ENCODE data around the gene CEP120.
"Not testable (repeated sequence)": the region's sequence is repeated elsewhere in the genome, so short reads cannot be mapped to it uniquely, and the experiment has no call there.

The CEP120 gene

GRCh38 chr5:123440456-123441181 lies 17.4 kb upstream of the CEP120 start:
- Histone ChIP-seq H3K27me3 (replicated peaks; ENCODE audit: control insufficient read depth, insufficient read depth, low read length, poor library complexity, severe bottlenecking) (no peaks in the 10 kb centered on the region), H3K4me1 (ENCODE audit: control insufficient read depth, insufficient read depth, low read length, poor library complexity, severe bottlenecking) (no peaks in the 10 kb centered on the region), H3K36me3 (ENCODE audit: control insufficient read depth, insufficient read depth, low read length) (no peaks in the 10 kb centered on the region), H3K27ac (ENCODE audit: insufficient read depth, low read length, poor library complexity, severe bottlenecking) (no peak overlapping the region), H3K9me3 (ENCODE audit: control insufficient read depth, low read length) (no peaks in the 10 kb centered on the region), H3K4me3 (ENCODE audit: insufficient read depth, low read depth, low read length, poor library complexity, severe bottlenecking) (no peak overlapping the region)
- DNase-seq = no peak

- no peaks in the 10 kb centered on the region for H3K36me3 ChIP-seq (ENCODE audit: control insufficient read depth, insufficient read depth, low read length)
- no peaks in the 10 kb centered on the region for H3K4me1 ChIP-seq (ENCODE audit: control insufficient read depth, insufficient read depth, low read length, poor library complexity, severe bottlenecking)
- no peak overlapping the region for H3K27ac ChIP-seq (ENCODE audit: insufficient read depth, low read length, poor library complexity, severe bottlenecking)
- H3K9me3 ChIP-seq (ENCODE audit: control insufficient read depth, low read length) = no peaks in the 10 kb centered on the region
- no peak overlapping the region for H3K4me3 ChIP-seq (ENCODE audit: insufficient read depth, low read depth, low read length, poor library complexity, severe bottlenecking)
- H3K27me3 ChIP-seq (replicated peaks; ENCODE audit: control insufficient read depth, insufficient read depth, low read length, poor library complexity, severe bottlenecking) = no peaks in the 10 kb centered on the region
- DNase-seq = no peak
Observed at GRCh38 chr5:123439709-123440108, 16.5 kb upstream of the CEP120 start.

- H3K27ac ChIP-seq (ENCODE audit: insufficient read depth, low read length, poor library complexity, severe bottlenecking) = no peak overlapping the region
- H3K4me3 ChIP-seq (ENCODE audit: insufficient read depth, low read depth, low read length, poor library complexity, severe bottlenecking) = no peak overlapping the region
- H3K9me3 ChIP-seq (ENCODE audit: control insufficient read depth, low read length) = no peaks in the 10 kb centered on the region
- no peak for DNase-seq
- no peaks in the 10 kb centered on the region for H3K27me3 ChIP-seq (replicated peaks; ENCODE audit: control insufficient read depth, insufficient read depth, low read length, poor library complexity, severe bottlenecking)
- H3K4me1 ChIP-seq (ENCODE audit: control insufficient read depth, insufficient read depth, low read length, poor library complexity, severe bottlenecking) = no peaks in the 10 kb centered on the region
- no peaks in the 10 kb centered on the region for H3K36me3 ChIP-seq (ENCODE audit: control insufficient read depth, insufficient read depth, low read length)
Observed at GRCh38 chr5:123438902-123439301, 15.7 kb upstream of the CEP120 start.

DNA sequence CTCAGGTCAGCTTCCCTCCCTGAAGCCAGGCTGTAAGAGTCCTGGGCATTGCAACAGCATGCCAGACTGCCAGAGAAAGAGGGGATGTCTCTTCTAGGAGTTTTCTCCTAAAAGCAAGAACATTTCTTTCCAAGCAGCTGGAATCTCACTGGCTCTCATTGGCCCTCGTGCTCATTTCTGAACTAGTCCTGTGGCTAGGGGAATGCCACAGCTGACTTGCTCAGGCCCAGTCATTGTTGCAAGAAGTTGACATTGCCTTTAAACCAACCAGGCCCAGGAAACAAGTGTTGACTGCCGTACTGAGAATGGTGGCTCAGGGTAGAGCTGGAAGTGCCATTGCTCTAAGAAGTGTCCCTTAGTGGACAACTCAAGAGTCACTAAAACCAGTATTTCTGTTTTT lies 15.0 kb upstream of the CEP120 start:
- no peak for DNase-seq
- Histone ChIP-seq H3K27ac (ENCODE audit: insufficient read depth, low read length, poor library complexity, severe bottlenecking) (no peak overlapping the region), H3K9me3 (ENCODE audit: control insufficient read depth, low read length) (no peaks in the 10 kb centered on the region), H3K4me3 (ENCODE audit: insufficient read depth, low read depth, low read length, poor library complexity, severe bottlenecking) (no peak overlapping the region), H3K27me3 (replicated peaks; ENCODE audit: control insufficient read depth, insufficient read depth, low read length, poor library complexity, severe bottlenecking) (no peaks in the 10 kb centered on the region), H3K4me1 (ENCODE audit: control insufficient read depth, insufficient read depth, low read length, poor library complexity, severe bottlenecking) (no peaks in the 10 kb centered on the region), H3K36me3 (ENCODE audit: control insufficient read depth, insufficient read depth, low read length) (no peaks in the 10 kb centered on the region)

DNA sequence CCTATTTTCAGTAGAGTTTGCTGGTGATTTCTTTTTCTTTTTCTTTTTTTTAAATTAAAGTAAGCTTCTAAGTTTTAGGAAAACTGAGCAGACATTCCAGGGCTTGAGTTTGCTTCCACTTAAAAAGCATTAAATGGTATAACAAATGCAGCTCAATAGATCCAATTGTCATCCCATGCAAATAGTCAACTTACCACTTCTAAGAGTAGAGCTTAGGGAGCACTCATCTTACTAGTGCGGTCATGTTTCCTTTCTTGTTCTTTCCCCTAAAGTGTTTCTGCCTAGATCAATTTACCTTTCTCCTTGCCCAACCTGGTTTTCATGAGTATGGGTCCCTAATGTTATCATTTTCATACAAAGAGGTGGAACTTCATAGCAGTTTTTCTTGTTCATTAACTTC lies 13.0 kb upstream of the CEP120 start:
- no peaks in the 10 kb centered on the region for H3K4me1 ChIP-seq (ENCODE audit: control insufficient read depth, insufficient read depth, low read length, poor library complexity, severe bottlenecking)
- H3K27ac ChIP-seq (ENCODE audit: insufficient read depth, low read length, poor library complexity, severe bottlenecking) = no peak overlapping the region
- no peaks in the 10 kb centered on the region for H3K9me3 ChIP-seq (ENCODE audit: control insufficient read depth, low read length)
- no peak for DNase-seq
- H3K4me3 ChIP-seq (ENCODE audit: insufficient read depth, low read depth, low read length, poor library complexity, severe bottlenecking) = no peak overlapping the region
- H3K36me3 ChIP-seq (ENCODE audit: control insufficient read depth, insufficient read depth, low read length) = no peaks in the 10 kb centered on the region
- H3K27me3 ChIP-seq (replicated peaks; ENCODE audit: control insufficient read depth, insufficient read depth, low read length, poor library complexity, severe bottlenecking) = no peaks in the 10 kb centered on the region

GRCh38 chr5:123434796-123435195 lies 11.6 kb upstream of the CEP120 start:
- no peak overlapping the region for H3K27ac ChIP-seq (ENCODE audit: insufficient read depth, low read length, poor library complexity, severe bottlenecking)
- no peaks in the 10 kb centered on the region for H3K27me3 ChIP-seq (replicated peaks; ENCODE audit: control insufficient read depth, insufficient read depth, low read length, poor library complexity, severe bottlenecking)
- no peak overlapping the region for H3K4me3 ChIP-seq (ENCODE audit: insufficient read depth, low read depth, low read length, poor library complexity, severe bottlenecking)
- no peaks in the 10 kb centered on the region for H3K4me1 ChIP-seq (ENCODE audit: control insufficient read depth, insufficient read depth, low read length, poor library complexity, severe bottlenecking)
- DNase-seq = no peak
- H3K36me3 ChIP-seq (ENCODE audit: control insufficient read depth, insufficient read depth, low read length) = no peaks in the 10 kb centered on the region
- H3K9me3 ChIP-seq (ENCODE audit: control insufficient read depth, low read length) = no peaks in the 10 kb centered on the region

DNA sequence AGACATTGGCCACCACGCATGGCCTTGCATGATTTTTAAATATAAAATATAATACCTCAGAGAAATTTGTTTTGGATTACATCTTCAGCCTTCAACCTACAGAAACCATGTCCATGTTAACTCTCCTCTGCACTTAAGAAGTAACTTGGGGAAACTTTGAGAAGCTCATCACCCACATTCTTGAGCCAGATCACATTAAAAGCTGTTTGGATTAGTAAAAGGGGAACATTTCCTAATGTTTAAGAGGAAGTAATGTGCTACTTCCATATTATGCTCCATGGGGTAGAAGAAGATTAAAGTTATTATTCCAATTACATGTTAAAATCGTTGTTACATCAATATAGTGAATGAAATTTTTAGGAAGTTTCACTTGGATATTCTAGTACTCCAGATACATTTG lies 10.4 kb upstream of the CEP120 start:
- Histone ChIP-seq H3K4me3 (ENCODE audit: insufficient read depth, low read depth, low read length, poor library complexity, severe bottlenecking) (no peak overlapping the region), H3K27ac (ENCODE audit: insufficient read depth, low read length, poor library complexity, severe bottlenecking) (no peak overlapping the region), H3K36me3 (ENCODE audit: control insufficient read depth, insufficient read depth, low read length) (no peaks in the 10 kb centered on the region), H3K27me3 (replicated peaks; ENCODE audit: control insufficient read depth, insufficient read depth, low read length, poor library complexity, severe bottlenecking) (no peaks in the 10 kb centered on the region), H3K9me3 (ENCODE audit: control insufficient read depth, low read length) (no peaks in the 10 kb centered on the region), H3K4me1 (ENCODE audit: control insufficient read depth, insufficient read depth, low read length, poor library complexity, severe bottlenecking) (no peaks in the 10 kb centered on the region)
- no peak for DNase-seq

DNA sequence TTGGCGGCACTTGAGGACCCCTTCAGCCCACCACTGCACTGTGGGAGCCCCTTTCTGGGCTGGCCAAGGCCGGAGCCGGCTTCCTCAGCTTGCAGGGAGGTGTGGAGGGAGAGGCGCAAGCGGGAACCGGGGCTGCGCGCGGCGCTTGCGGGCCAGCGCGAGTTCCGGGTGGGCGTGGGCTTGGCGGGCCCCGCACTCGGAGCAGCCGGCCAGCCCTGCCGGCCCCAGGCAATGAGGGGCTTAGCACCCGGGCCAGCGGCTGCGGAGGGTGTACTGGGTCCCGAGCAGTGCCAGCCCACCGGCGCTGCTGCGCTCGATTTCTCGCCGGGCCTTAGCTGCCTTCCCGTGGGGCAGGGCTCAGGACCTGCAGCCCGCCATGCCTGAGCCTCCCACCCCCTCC lies 7.2 kb upstream of the CEP120 start:
- H3K4me1 ChIP-seq (ENCODE audit: control insufficient read depth, insufficient read depth, low read length, poor library complexity, severe bottlenecking); DNase-seq; H3K27me3 ChIP-seq (replicated peaks; ENCODE audit: control insufficient read depth, insufficient read depth, low read length, poor library complexity, severe bottlenecking); H3K9me3 ChIP-seq (ENCODE audit: control insufficient read depth, low read length); H3K4me3 ChIP-seq (ENCODE audit: insufficient read depth, low read depth, low read length, poor library complexity, severe bottlenecking); H3K36me3 ChIP-seq (ENCODE audit: control insufficient read depth, insufficient read depth, low read length); H3K27ac ChIP-seq (ENCODE audit: insufficient read depth, low read length, poor library complexity, severe bottlenecking): not testable (repeated sequence)

GRCh38 chr5:123429993-123430392 lies 6.8 kb upstream of the CEP120 start:
- no peaks in the 10 kb centered on the region for H3K4me1 ChIP-seq (ENCODE audit: control insufficient read depth, insufficient read depth, low read length, poor library complexity, severe bottlenecking)
- no peaks in the 10 kb centered on the region for H3K9me3 ChIP-seq (ENCODE audit: control insufficient read depth, low read length)
- H3K4me3 ChIP-seq (ENCODE audit: insufficient read depth, low read depth, low read length, poor library complexity, severe bottlenecking) = no peak overlapping the region
- no peaks in the 10 kb centered on the region for H3K27me3 ChIP-seq (replicated peaks; ENCODE audit: control insufficient read depth, insufficient read depth, low read length, poor library complexity, severe bottlenecking)
- H3K36me3 ChIP-seq (ENCODE audit: control insufficient read depth, insufficient read depth, low read length) = no peaks in the 10 kb centered on the region
- H3K27ac ChIP-seq (ENCODE audit: insufficient read depth, low read length, poor library complexity, severe bottlenecking) = no peak overlapping the region
- no peak for DNase-seq

GRCh38 chr5:123429221-123429954 lies 6.2 kb upstream of the CEP120 start:
- DNase-seq = no peak
- no peaks in the 10 kb centered on the region for H3K36me3 ChIP-seq (ENCODE audit: control insufficient read depth, insufficient read depth, low read length)
- peaks cover 1% of the 10 kb centered on the region for H3K4me1 ChIP-seq (ENCODE audit: control insufficient read depth, insufficient read depth, low read length, poor library complexity, severe bottlenecking)
- no peak overlapping the region for H3K27ac ChIP-seq (ENCODE audit: insufficient read depth, low read length, poor library complexity, severe bottlenecking)
- H3K4me3 ChIP-seq (ENCODE audit: insufficient read depth, low read depth, low read length, poor library complexity, severe bottlenecking) = no peak overlapping the region
- no peaks in the 10 kb centered on the region for H3K27me3 ChIP-seq (replicated peaks; ENCODE audit: control insufficient read depth, insufficient read depth, low read length, poor library complexity, severe bottlenecking)
- H3K9me3 ChIP-seq (ENCODE audit: control insufficient read depth, low read length) = no peaks in the 10 kb centered on the region
